ENCODE results near the gene NIPBL.

GRCh38 chr5:36900283-36900682 lies 23.7 kb downstream of the NIPBL start:
- TF ChIP-seq CTCF (IDR thresholded peaks at IDR 0.05) (no peak), POLR2AphosphoS5 (IDR thresholded peaks at IDR 0.05) (no peak)
